Measurements from ENCODE around the gene MAGI1. TPM values are rescaled to one million over a fixed set of nuclear protein-coding genes. Genes with fewer than 3 reads are reported as not detected.

The MAGI1 gene
- total and polyA plus RNA-seq, 10 donors, result 3.5 to 104 (median 62.3) TPM

- DNase-seq, result no peak
- no peaks in the 10 kb centered on the region for H3K27me3 ChIP-seq (replicated peaks in 1 of 7)
- no peak for TF ChIP-seq POLR2AphosphoS5 (IDR thresholded peaks at IDR 0.05)
- no peak for TF ChIP-seq POLR2A (IDR thresholded peaks at IDR 0.05)
- TF ChIP-seq CTCF (IDR thresholded peaks at IDR 0.05 in 8 of 11, conservative IDR thresholded peaks at IDR 0.05 in 3 of 11), result no peak
- intact Hi-C loops (cut with DNase I; ENCODE audit: low total_unique reads), result no loop called here
- H3K27ac ChIP-seq, result no peak overlapping the region
- no peaks in the 10 kb centered on the region for H3K36me3 ChIP-seq
- peaks cover 0 to 10% (median 0%) of the 10 kb centered on the region in 6 donors for H3K4me1 ChIP-seq
- H3K9me3 ChIP-seq, result no peaks in the 10 kb centered on the region
- no peak overlapping the region for H3K4me3 ChIP-seq
- WGBS, 5 donors, result 91 to 98% (median 94%) methylated on average over 5 of the region's 5 CpGs
Observed at GRCh38 chr3:65816208-65816607, 222.5 kb downstream of the MAGI1 start.

GRCh38 chr3:65814845-65815578 is 223.7 kb downstream of the MAGI1 start:
- 74 to 87% (median 76%) methylated on average over 8 of the region's 8 CpGs for WGBS, 5 donors
- peaks cover 0 to 10% (median 0%) of the 10 kb centered on the region in 6 donors for H3K4me1 ChIP-seq
- no peak overlapping the region for H3K4me3 ChIP-seq
- no peaks in the 10 kb centered on the region for H3K27me3 ChIP-seq (replicated peaks in 1 of 7)
- no peak overlapping the region for H3K27ac ChIP-seq
- intact Hi-C loops (cut with DNase I; ENCODE audit: low total_unique reads), result no loop called here
- H3K36me3 ChIP-seq, result no peaks in the 10 kb centered on the region
- H3K9me3 ChIP-seq, result no peaks in the 10 kb centered on the region
- no peak for TF ChIP-seq POLR2A (IDR thresholded peaks at IDR 0.05)
- TF ChIP-seq POLR2AphosphoS5 (IDR thresholded peaks at IDR 0.05), result no peak
- no peak for TF ChIP-seq CTCF (IDR thresholded peaks at IDR 0.05 in 8 of 11, conservative IDR thresholded peaks at IDR 0.05 in 3 of 11)
- no peak for DNase-seq

DNA sequence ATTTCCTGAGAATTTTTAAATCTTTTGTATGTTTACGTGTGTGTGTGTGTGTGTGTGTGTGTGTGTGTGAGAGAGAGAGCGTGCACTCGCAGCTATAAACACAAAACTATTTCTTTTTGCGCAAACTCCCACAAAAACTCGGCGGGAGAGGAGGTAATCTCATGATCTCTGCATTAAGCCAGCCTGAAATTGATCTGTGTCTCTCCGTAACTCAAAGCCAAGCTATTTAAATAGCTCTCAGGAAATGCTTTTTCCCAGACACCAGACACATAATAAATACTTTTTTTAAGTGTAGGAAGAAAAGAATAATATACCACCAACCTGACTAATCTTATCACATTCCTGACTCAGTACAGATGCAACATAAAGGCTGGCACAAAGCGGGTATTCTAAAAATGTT is 226.8 kb downstream of the MAGI1 start:
- TF ChIP-seq POLR2AphosphoS5 (IDR thresholded peaks at IDR 0.05) (no peak), CTCF (IDR thresholded peaks at IDR 0.05 in 8 of 11, conservative IDR thresholded peaks at IDR 0.05 in 3 of 11) (no peak), POLR2A (IDR thresholded peaks at IDR 0.05) (no peak)
- WGBS, 5 donors, result 88 to 93% (median 90%) methylated on average over 8 of the region's 8 CpGs
- intact Hi-C loops (cut with DNase I; ENCODE audit: low total_unique reads), result no loop called here
- Histone ChIP-seq H3K4me1 (no peaks in the 10 kb centered on the region), H3K27ac (no peak overlapping the region), H3K4me3 (no peak overlapping the region), H3K27me3 (replicated peaks in 1 of 7) (no peaks in the 10 kb centered on the region), H3K9me3 (no peaks in the 10 kb centered on the region), H3K36me3 (no peaks in the 10 kb centered on the region)
- no peak for DNase-seq

- 77 to 88% (median 84%) methylated on average over 4 of the region's 4 CpGs for WGBS, 5 donors
- Histone ChIP-seq H3K9me3 (peaks cover 0 to 1% (median 0%) of the 10 kb centered on the region in 8 donors), H3K4me1 (no peaks in the 10 kb centered on the region), H3K36me3 (no peaks in the 10 kb centered on the region), H3K27ac (no peak overlapping the region), H3K27me3 (replicated peaks in 1 of 7) (no peaks in the 10 kb centered on the region), H3K4me3 (no peak overlapping the region)
- intact Hi-C loops (cut with DNase I; ENCODE audit: low total_unique reads), result no loop called here
- no peak for DNase-seq
- TF ChIP-seq POLR2AphosphoS5 (IDR thresholded peaks at IDR 0.05) (no peak), CTCF (IDR thresholded peaks at IDR 0.05 in 8 of 11, conservative IDR thresholded peaks at IDR 0.05 in 3 of 11) (no peak), POLR2A (IDR thresholded peaks at IDR 0.05) (no peak)
Observed at GRCh38 chr3:65811086-65811761, 227.5 kb downstream of the MAGI1 start.
